Neural progenitor cell (in vitro differentiated cells): ENCODE data around the gene CYP3A5. TPM values are rescaled to one million over a fixed set of nuclear protein-coding genes. Genes with fewer than 3 reads are reported as not detected.

ENCODE experiments used
- DNase-seq: peaks from one replicate; pipeline ENCODE4 v3.0.0-alpha.2; 2016; ENCODE audit warnings: low spot score
- H2AFZ ChIP-seq: fragments of 200-600 bp; sonication (generic); replicated peaks from 2 replicates; pipeline ENCODE4 v1.6.1; 2016; ENCODE audit warnings: antibody characterized with exemption
- H3F3A ChIP-seq: fragments of 200-600 bp; sonication (generic); 2 replicates; pipeline ENCODE4 v1.6.1; 2016; ENCODE audit warnings: antibody characterized with exemption, low read depth
- H3K27ac ChIP-seq: fragments of 200-600 bp; sonication (generic); 2 replicates; pipeline ENCODE4 v1.5.1; 2016; ENCODE audit warnings: mild to moderate bottlenecking
- H3K27me3 ChIP-seq: fragments of 200-600 bp; sonication (generic); 2 replicates; pipeline ENCODE4 v1.6.1; 2016; ENCODE audit warnings: mild to moderate bottlenecking, moderate library complexity
- H3K36me3 ChIP-seq: fragments of 200-600 bp; sonication (generic); 2 replicates; pipeline ENCODE4 v1.5.1; 2016
- H3K4me1 ChIP-seq: fragments of 200-600 bp; sonication (generic); 2 replicates; pipeline ENCODE4 v1.6.1; 2016; ENCODE audit warnings: mixed run types
- H3K4me2 ChIP-seq: fragments of 200-600 bp; sonication (generic); 2 replicates; pipeline ENCODE4 v1.6.1; 2016
- H3K4me3 ChIP-seq: fragments of 200-600 bp; sonication (generic); 2 replicates; pipeline ENCODE4 v1.5.1; 2016
- H3K79me2 ChIP-seq: fragments of 200-600 bp; sonication (generic); 2 replicates; pipeline ENCODE4 v1.6.1; 2016; ENCODE audit warnings: low read depth
- H3K9ac ChIP-seq: fragments of 200-600 bp; sonication (generic); 2 replicates; pipeline ENCODE4 v1.6.1; 2016
- H3K9me3 ChIP-seq: fragments of 200-600 bp; sonication (generic); 2 replicates; pipeline ENCODE4 v1.5.1; 2016; ENCODE audit warnings: low read depth
- H4K20me1 ChIP-seq: fragments of 200-600 bp; sonication (generic); 2 replicates; pipeline ENCODE4 v1.6.1; 2016; ENCODE audit warnings: low read depth
- H3K27ac Mint-ChIP-seq: 3 replicates; pipeline ENCODE4 v1.8.0; 2021; ENCODE audit warnings: mixed read lengths
- H3K27me3 Mint-ChIP-seq: 2 replicates; pipeline ENCODE4 v1.8.0; 2022; ENCODE audit warnings: low read depth, mild to moderate bottlenecking, inconsistent platforms, moderate library complexity, mixed read lengths; ENCODE audit not compliant: insufficient read depth
- H3K36me3 Mint-ChIP-seq: 3 replicates; pipeline ENCODE4 v1.8.0; 2021; ENCODE audit warnings: mixed read lengths
- H3K4me1 Mint-ChIP-seq: 3 replicates; pipeline ENCODE4 v1.8.0; 2021; ENCODE audit warnings: mixed read lengths
- H3K4me3 Mint-ChIP-seq: 3 replicates; pipeline ENCODE4 v1.8.0; 2021; ENCODE audit warnings: mild to moderate bottlenecking, moderate library complexity, mixed read lengths
- H3K9me3 Mint-ChIP-seq: 3 replicates; pipeline ENCODE4 v1.8.0; 2020; ENCODE audit warnings: mixed read lengths
- EZH2 ChIP-seq: fragments of 200-600 bp; sonication (generic); IDR thresholded peaks from 2 replicates; pipeline ENCODE4 v1.6.1; 2017; ENCODE audit warnings: antibody characterized with exemption, mild to moderate bottlenecking, moderate library complexity
- EZH2phosphoT487 ChIP-seq: fragments of 200-600 bp; sonication (generic); IDR thresholded peaks from 2 replicates; pipeline ENCODE4 v1.6.1; 2017; ENCODE audit warnings: antibody characterized with exemption
- total RNA-seq: library from RNA; depleted of rRNA; stranded (reverse); fragments of >200 nt; gene quantifications from 2 replicates; pipeline ENCODE4 v1.2.3, GENCODE V29; 2015; ENCODE audit warnings: low replicate concordance
- TF ChIP-seq, protein P1 (sequence below): fragments of 200-600 bp; sonication (generic); IDR thresholded peaks from 2 replicates; pipeline ENCODE4 v1.5.1; 2017; ENCODE audit warnings: antibody characterized with exemption, mild to moderate bottlenecking

The CYP3A5 gene
- total RNA-seq, 1 donor from 2014 or later = not detected

DNA sequence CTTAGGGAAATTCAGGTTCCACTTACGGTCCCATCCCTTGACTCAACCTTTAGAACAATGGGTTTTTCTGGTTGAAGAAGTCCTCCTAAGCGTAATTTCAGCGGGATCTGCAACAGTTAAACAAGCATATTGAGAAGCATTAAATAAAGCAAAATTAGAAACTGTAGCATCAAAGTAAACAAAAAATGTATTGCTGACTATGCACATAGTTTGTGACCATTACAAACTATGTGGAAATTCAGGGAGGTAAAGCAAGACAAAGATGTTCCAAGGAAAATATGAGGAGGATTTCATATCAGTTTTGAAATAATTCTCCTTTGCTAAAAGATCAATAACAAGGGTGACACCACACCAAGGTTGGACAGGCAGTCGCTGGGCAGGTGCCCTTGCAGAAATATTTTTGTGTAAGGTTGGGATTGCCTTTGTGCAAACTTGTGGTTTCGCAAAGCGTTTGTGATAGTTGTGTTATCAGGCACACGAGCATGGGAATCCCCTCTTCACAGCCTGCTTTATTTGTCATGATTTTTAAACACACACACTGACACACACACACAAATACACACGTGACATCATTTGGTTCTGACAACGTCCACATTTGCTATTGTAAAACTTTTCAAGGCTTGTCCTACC, 5.4 kb upstream of the CYP3A5 start:
- no peaks in the 10 kb centered on the region for H3K36me3 Mint-ChIP-seq

DNA sequence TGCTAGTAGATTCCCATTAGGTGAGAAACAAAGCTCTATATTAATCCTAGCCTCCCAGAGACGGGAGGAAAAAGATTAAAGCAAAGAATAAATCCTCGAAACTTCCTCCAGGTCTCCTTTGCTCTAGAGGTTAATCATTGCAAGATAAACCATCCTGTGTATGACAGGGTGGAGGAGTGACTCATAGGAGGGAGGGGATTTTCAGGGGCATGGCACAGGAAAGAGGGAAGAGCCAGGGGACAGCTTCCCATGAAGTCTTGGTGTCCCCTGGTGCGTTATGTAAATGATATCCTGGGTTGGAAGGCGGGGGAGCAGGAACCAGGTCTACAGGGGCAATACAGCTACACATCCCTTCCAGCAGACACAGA, 780 bp downstream of the CYP3A5 start:
- Histone ChIP-seq H3F3A (no peaks in the 10 kb centered on the region), H3K9me3 (no peaks in the 10 kb centered on the region), H3K27ac (no peak overlapping the region), H3K36me3 (no peaks in the 10 kb centered on the region), H4K20me1 (no peaks in the 10 kb centered on the region), H2AFZ (no peak overlapping the region), H3K79me2 (no peaks in the 10 kb centered on the region), H3K4me1 (no peaks in the 10 kb centered on the region), H3K4me2 (no peak overlapping the region), H3K9ac (no peak overlapping the region), H3K27me3 (no peaks in the 10 kb centered on the region), H3K4me3 (no peak overlapping the region)
- Mint-ChIP-seq H3K4me3 (no peak overlapping the region), H3K27me3 (peaks cover 3% of the 10 kb centered on the region), H3K27ac (no peak overlapping the region), H3K4me1 (peaks cover 3% of the 10 kb centered on the region), H3K9me3 (peaks cover 8% of the 10 kb centered on the region), H3K36me3 (no peaks in the 10 kb centered on the region)
- no peak for DNase-seq
- TF ChIP-seq, protein P1, sequence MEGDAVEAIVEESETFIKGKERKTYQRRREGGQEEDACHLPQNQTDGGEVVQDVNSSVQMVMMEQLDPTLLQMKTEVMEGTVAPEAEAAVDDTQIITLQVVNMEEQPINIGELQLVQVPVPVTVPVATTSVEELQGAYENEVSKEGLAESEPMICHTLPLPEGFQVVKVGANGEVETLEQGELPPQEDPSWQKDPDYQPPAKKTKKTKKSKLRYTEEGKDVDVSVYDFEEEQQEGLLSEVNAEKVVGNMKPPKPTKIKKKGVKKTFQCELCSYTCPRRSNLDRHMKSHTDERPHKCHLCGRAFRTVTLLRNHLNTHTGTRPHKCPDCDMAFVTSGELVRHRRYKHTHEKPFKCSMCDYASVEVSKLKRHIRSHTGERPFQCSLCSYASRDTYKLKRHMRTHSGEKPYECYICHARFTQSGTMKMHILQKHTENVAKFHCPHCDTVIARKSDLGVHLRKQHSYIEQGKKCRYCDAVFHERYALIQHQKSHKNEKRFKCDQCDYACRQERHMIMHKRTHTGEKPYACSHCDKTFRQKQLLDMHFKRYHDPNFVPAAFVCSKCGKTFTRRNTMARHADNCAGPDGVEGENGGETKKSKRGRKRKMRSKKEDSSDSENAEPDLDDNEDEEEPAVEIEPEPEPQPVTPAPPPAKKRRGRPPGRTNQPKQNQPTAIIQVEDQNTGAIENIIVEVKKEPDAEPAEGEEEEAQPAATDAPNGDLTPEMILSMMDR = no peak
- TF ChIP-seq EZH2 (no peak), EZH2phosphoT487 (no peak)

More for the DNA sequence above, 5.4 kb upstream of the CYP3A5 start:
- H3K79me2 ChIP-seq = no peaks in the 10 kb centered on the region
- H3K9ac ChIP-seq = no peak overlapping the region
- Mint-ChIP-seq H3K9me3 (peaks cover 12% of the 10 kb centered on the region), H3K4me3 (no peak overlapping the region), H3K27ac (no peak overlapping the region), H3K27me3 (peaks cover 3% of the 10 kb centered on the region), H3K4me1 (no peaks in the 10 kb centered on the region)
- H3K27me3 ChIP-seq = no peaks in the 10 kb centered on the region
- H3K9me3 ChIP-seq = no peaks in the 10 kb centered on the region
- H3F3A ChIP-seq = no peaks in the 10 kb centered on the region
- H3K4me2 ChIP-seq = no peak overlapping the region
- H3K36me3 ChIP-seq = no peaks in the 10 kb centered on the region
- TF ChIP-seq, protein P1 = no peak
- no peak for TF ChIP-seq EZH2
- no peak for TF ChIP-seq EZH2phosphoT487
- no peak overlapping the region for H3K27ac ChIP-seq
- no peak for DNase-seq
- H3K4me1 ChIP-seq = no peaks in the 10 kb centered on the region
- no peak overlapping the region for H2AFZ ChIP-seq
- H3K4me3 ChIP-seq = no peak overlapping the region
- no peaks in the 10 kb centered on the region for H4K20me1 ChIP-seq

DNA sequence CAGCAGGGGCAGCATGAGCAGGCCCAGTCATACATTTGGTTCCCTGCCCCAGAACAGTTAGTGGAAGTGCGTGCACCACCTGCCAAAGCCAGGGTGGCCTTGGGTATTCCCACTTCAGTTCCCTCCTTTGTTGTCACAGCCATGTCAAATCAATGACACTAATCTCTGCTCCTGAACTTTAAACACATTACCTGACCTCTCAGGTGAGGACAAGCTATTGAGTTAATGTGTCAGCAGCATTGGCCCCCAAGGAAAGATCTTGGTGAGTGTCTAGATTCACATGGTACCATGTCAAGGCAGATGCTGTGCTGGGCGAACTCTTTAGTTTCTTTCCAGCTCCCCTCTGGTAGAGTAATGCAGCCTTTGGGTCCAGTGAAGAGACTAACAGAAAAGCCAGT, 2.1 kb downstream of the CYP3A5 start:
- no peak overlapping the region for H3K27ac Mint-ChIP-seq
- no peaks in the 10 kb centered on the region for H3K4me1 ChIP-seq
- H3K9ac ChIP-seq = no peak overlapping the region
- DNase-seq = no peak
- H3K9me3 ChIP-seq = no peaks in the 10 kb centered on the region
- H3F3A ChIP-seq = no peaks in the 10 kb centered on the region
- no peaks in the 10 kb centered on the region for H3K27me3 Mint-ChIP-seq
- H3K4me3 ChIP-seq = no peak overlapping the region
- H3K4me1 Mint-ChIP-seq = peaks cover 3% of the 10 kb centered on the region
- H3K36me3 Mint-ChIP-seq = no peaks in the 10 kb centered on the region
- H3K4me2 ChIP-seq = no peak overlapping the region
- peaks cover 7% of the 10 kb centered on the region for H3K9me3 Mint-ChIP-seq
- no peaks in the 10 kb centered on the region for H4K20me1 ChIP-seq
- no peak overlapping the region for H3K4me3 Mint-ChIP-seq
- no peaks in the 10 kb centered on the region for H3K79me2 ChIP-seq
- TF ChIP-seq EZH2phosphoT487 (no peak), EZH2 (no peak)
- TF ChIP-seq, protein P1 = no peak
- no peaks in the 10 kb centered on the region for H3K36me3 ChIP-seq
- no peak overlapping the region for H2AFZ ChIP-seq
- H3K27me3 ChIP-seq = no peaks in the 10 kb centered on the region
- no peak overlapping the region for H3K27ac ChIP-seq
